ENCODE results near the gene OR52E1. TPM values are rescaled to one million over a fixed set of nuclear protein-coding genes. Genes with fewer than 3 reads are reported as not detected.

Gene OR52E1
- polyA plus RNA-seq, 1 donor (not counting 4 experiments of a cell fraction or from before 2014, with no cell fraction given): not detected

GRCh38 chr11:5118893-5119292 is 49.5 kb downstream of the OR52E1 start:
- Histone ChIP-seq H3K27ac (ENCODE audit: control insufficient read depth, insufficient read depth, low read length) (no peak overlapping the region), H3K79me2 (ENCODE audit: control insufficient read depth, insufficient read depth, low read length) (no peaks in the 10 kb centered on the region), H4K20me1 (ENCODE audit: control insufficient read depth, extremely low read depth, insufficient read depth, low read length) (no peaks in the 10 kb centered on the region), H3K36me3 (ENCODE audit: control insufficient read depth in 2 of 2, extremely low read depth in 1 of 2, insufficient read depth in 2 of 2, low read length in 2 of 2) (no peaks in the 10 kb centered on the region), H3K9ac (ENCODE audit: control insufficient read depth, extremely low read depth, insufficient read depth, low read length) (no peak overlapping the region), H3K27me3 (ENCODE audit: control insufficient read depth, extremely low read depth, insufficient read depth, low read length) (no peaks in the 10 kb centered on the region), H3K9me1 (ENCODE audit: control insufficient read depth, extremely low read depth, insufficient read depth, low read length) (no peaks in the 10 kb centered on the region), H3K4me3 (ENCODE audit: control insufficient read depth in 2 of 3, extremely low read depth in 1 of 3, insufficient read depth in 2 of 3, low read depth in 1 of 3, low read length in 3 of 3) (no peak overlapping the region), H3K9me3 (ENCODE audit: control insufficient read depth, low read depth, low read length) (no peaks in the 10 kb centered on the region), H3K4me2 (ENCODE audit: control insufficient read depth, extremely low read depth, insufficient read depth, low read depth, low read length) (no peak overlapping the region), H3K4me1 (ENCODE audit: control insufficient read depth, extremely low read depth, insufficient read depth, low read length) (no peaks in the 10 kb centered on the region), H2AFZ (ENCODE audit: control insufficient read depth, low read length) (no peak overlapping the region)
- dilution Hi-C loops (cut with MboI; ENCODE audit: extremely low pct_ligation_motif_present, low sequenced_read_pairs): no loop called here
- FAIRE-seq: no peak
- DNase-seq (ENCODE audit: low read depth, low spot score): no peak
- TF ChIP-seq CTCF (optimal IDR thresholded peaks at IDR 0.05 in 1 of 3, IDR thresholded peaks at IDR 0.05 in 1 of 3, conservative IDR thresholded peaks at IDR 0.05 in 1 of 3; ENCODE audit: extremely low read depth in 1 of 3, insufficient read depth in 2 of 3, low read length in 3 of 3): no peak
- TF ChIP-seq EZH2 (IDR thresholded peaks at IDR 0.05; ENCODE audit: low read length): no peak

Other genes starting within 250 kb of the OR52E1 start
- gene OR51F2, start 248.3 kb upstream of the OR52E1 start, polyA plus RNA-seq: not detected in 3 replicates
- not detected in 3 replicates for gene OR51S1, start 220.4 kb upstream of the OR52E1 start, polyA plus RNA-seq
- not detected in 3 replicates for gene OR51T1, start 187.7 kb upstream of the OR52E1 start, polyA plus RNA-seq
- gene OR51A7, start 165.8 kb upstream of the OR52E1 start, polyA plus RNA-seq: not detected in 3 replicates
- gene OR51G2, start 150.2 kb upstream of the OR52E1 start, polyA plus RNA-seq: not detected in 3 replicates
- gene OR51G1, start 145.2 kb upstream of the OR52E1 start, polyA plus RNA-seq: not detected in 3 replicates
- gene OR51A4, start 122.0 kb upstream of the OR52E1 start, polyA plus RNA-seq: not detected in 3 replicates
- gene OR51A2, start 113.9 kb upstream of the OR52E1 start, polyA plus RNA-seq: not detected in 3 replicates
- gene OR51L1, start 74.7 kb upstream of the OR52E1 start, polyA plus RNA-seq: not detected in 3 replicates
- gene OR52J3, start 23.0 kb upstream of the OR52E1 start, polyA plus RNA-seq: not detected in 3 replicates
- not detected in 3 replicates for gene OR52E2, start 9.9 kb upstream of the OR52E1 start, polyA plus RNA-seq
- gene OR52A5, start 68.8 kb downstream of the OR52E1 start, polyA plus RNA-seq: not detected in 3 replicates
- not detected in 3 replicates for gene OR52A1, start 85.2 kb downstream of the OR52E1 start, polyA plus RNA-seq
- not detected in 3 replicates for gene OR51V1, start 131.1 kb downstream of the OR52E1 start, polyA plus RNA-seq
- gene HBB, start 157.5 kb downstream of the OR52E1 start, polyA plus RNA-seq: not detected in 3 replicates
- not detected in 3 replicates for gene HBD, start 164.9 kb downstream of the OR52E1 start, polyA plus RNA-seq
- 0.30 to 0.31 TPM in 2 of 3 replicates, not detected in the other for gene HBG1, start 180.3 kb downstream of the OR52E1 start, polyA plus RNA-seq
- 0.50 to 0.73 TPM (median 0.61 TPM) in 3 replicates for gene HBG2, start 185.2 kb downstream of the OR52E1 start, polyA plus RNA-seq
- 0.19 to 0.26 TPM in 2 of 3 replicates, not detected in the other for gene HBE1, start 200.4 kb downstream of the OR52E1 start, polyA plus RNA-seq
- not detected in 3 replicates for gene OR51B4, start 232.4 kb downstream of the OR52E1 start, polyA plus RNA-seq

Measured in keratinocyte (primary cell).